ENCODE results near the gene KCNK10.

- no peak for TF ChIP-seq CTCF (IDR thresholded peaks at IDR 0.05; ENCODE audit: low read length)
- no peak for TF ChIP-seq EZH2 (IDR thresholded peaks at IDR 0.05; ENCODE audit: borderline replicate concordance, low read length)
Observed at GRCh38 chr14:88369496-88369895, 46.4 kb upstream of the KCNK10 start.

Data from OCI-LY1 (cell line).